Neural cell (in vitro differentiated cells): ENCODE data around the gene DDX27.

ENCODE experiments used
- EZH2 ChIP-seq: fragments of 200-600, 300-800 bp; shearing (Covaris generic), sonication (generic); IDR thresholded peaks from 2 replicates; pipeline ENCODE4 v1.6.1; 2014; ENCODE audit warnings: antibody characterized with exemption, low read length, borderline replicate concordance, mild to moderate bottlenecking; ENCODE audit not compliant: insufficient read depth, poor library complexity, severe bottlenecking
- POLR2AphosphoS5 ChIP-seq: IDR thresholded peaks from 2 replicates; pipeline ENCODE4 v1.6.1; 2012
- TAF1 ChIP-seq: IDR thresholded peaks from 2 replicates; pipeline ENCODE4 v1.6.1; 2012; ENCODE audit warnings: low read depth
- TF ChIP-seq, protein P1 (sequence below): fragments of 450-650 bp; IDR thresholded peaks from 2 replicates; pipeline ENCODE4 v1.5.1; 2014; ENCODE audit warnings: antibody characterized with exemption, mild to moderate bottlenecking, moderate library complexity; ENCODE audit not compliant: poor library complexity, severe bottlenecking
- TF ChIP-seq, protein P2 (sequence below): IDR thresholded peaks from 2 replicates; pipeline ENCODE4 v1.6.1; 2012; ENCODE audit warnings: borderline replicate concordance

DNA sequence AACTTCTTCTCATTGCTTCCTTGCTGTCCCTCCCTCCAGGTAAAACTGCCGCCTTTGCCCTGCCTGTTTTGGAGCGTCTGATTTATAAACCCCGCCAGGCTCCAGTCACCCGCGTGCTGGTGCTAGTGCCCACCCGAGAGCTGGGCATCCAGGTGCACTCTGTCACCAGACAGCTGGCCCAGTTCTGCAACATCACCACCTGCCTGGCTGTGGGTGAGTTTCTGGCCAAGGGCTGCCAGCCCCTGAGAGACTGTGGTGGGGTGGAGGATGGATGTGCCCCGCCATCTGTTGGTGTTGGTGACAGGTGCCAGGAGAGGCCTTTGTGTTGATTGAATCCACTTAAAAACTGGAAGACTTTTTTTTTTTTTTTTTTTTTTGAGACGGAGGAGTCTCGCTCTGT is 9.5 kb downstream of the DDX27 start:
- TF ChIP-seq TAF1 (no peak), POLR2AphosphoS5 (no peak), EZH2 (no peak)
- TF ChIP-seq, protein P1, sequence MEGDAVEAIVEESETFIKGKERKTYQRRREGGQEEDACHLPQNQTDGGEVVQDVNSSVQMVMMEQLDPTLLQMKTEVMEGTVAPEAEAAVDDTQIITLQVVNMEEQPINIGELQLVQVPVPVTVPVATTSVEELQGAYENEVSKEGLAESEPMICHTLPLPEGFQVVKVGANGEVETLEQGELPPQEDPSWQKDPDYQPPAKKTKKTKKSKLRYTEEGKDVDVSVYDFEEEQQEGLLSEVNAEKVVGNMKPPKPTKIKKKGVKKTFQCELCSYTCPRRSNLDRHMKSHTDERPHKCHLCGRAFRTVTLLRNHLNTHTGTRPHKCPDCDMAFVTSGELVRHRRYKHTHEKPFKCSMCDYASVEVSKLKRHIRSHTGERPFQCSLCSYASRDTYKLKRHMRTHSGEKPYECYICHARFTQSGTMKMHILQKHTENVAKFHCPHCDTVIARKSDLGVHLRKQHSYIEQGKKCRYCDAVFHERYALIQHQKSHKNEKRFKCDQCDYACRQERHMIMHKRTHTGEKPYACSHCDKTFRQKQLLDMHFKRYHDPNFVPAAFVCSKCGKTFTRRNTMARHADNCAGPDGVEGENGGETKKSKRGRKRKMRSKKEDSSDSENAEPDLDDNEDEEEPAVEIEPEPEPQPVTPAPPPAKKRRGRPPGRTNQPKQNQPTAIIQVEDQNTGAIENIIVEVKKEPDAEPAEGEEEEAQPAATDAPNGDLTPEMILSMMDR, result no peak
- TF ChIP-seq, protein P2, sequence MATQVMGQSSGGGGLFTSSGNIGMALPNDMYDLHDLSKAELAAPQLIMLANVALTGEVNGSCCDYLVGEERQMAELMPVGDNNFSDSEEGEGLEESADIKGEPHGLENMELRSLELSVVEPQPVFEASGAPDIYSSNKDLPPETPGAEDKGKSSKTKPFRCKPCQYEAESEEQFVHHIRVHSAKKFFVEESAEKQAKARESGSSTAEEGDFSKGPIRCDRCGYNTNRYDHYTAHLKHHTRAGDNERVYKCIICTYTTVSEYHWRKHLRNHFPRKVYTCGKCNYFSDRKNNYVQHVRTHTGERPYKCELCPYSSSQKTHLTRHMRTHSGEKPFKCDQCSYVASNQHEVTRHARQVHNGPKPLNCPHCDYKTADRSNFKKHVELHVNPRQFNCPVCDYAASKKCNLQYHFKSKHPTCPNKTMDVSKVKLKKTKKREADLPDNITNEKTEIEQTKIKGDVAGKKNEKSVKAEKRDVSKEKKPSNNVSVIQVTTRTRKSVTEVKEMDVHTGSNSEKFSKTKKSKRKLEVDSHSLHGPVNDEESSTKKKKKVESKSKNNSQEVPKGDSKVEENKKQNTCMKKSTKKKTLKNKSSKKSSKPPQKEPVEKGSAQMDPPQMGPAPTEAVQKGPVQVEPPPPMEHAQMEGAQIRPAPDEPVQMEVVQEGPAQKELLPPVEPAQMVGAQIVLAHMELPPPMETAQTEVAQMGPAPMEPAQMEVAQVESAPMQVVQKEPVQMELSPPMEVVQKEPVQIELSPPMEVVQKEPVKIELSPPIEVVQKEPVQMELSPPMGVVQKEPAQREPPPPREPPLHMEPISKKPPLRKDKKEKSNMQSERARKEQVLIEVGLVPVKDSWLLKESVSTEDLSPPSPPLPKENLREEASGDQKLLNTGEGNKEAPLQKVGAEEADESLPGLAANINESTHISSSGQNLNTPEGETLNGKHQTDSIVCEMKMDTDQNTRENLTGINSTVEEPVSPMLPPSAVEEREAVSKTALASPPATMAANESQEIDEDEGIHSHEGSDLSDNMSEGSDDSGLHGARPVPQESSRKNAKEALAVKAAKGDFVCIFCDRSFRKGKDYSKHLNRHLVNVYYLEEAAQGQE, result no peak
